Ishikawa (cell line): ENCODE measurements around the gene ENPP3.

Experiments used
- CEBPB ChIP-seq: IDR thresholded peaks from 2 replicates; pipeline ENCODE4 v1.6.1; 2012
- CREB1 ChIP-seq: IDR thresholded peaks from 2 replicates; pipeline ENCODE4 v1.6.1; 2012; ENCODE audit warnings: low read depth
- EGR1 ChIP-seq: IDR thresholded peaks from 2 replicates; pipeline ENCODE4 v1.6.1; 2012
- EP300 ChIP-seq: IDR thresholded peaks from 2 replicates; pipeline ENCODE4 v1.6.1; 2012; ENCODE audit warnings: borderline replicate concordance
- FOXM1 ChIP-seq: IDR thresholded peaks from 2 replicates; pipeline ENCODE4 v1.6.1; 2012; ENCODE audit warnings: low read depth, borderline replicate concordance
- MAX ChIP-seq: IDR thresholded peaks from 2 replicates; pipeline ENCODE4 v1.6.1; 2012
- NFIC ChIP-seq: IDR thresholded peaks from 2 replicates; pipeline ENCODE4 v1.6.1; 2012
- RAD21 ChIP-seq: IDR thresholded peaks from 2 replicates; pipeline ENCODE4 v1.6.1; 2012; ENCODE audit warnings: low read depth
- REST ChIP-seq: IDR thresholded peaks from 2 replicates; pipeline ENCODE4 v1.6.1; 2012; ENCODE audit warnings: low read depth, mild to moderate bottlenecking
- TAF1 ChIP-seq: IDR thresholded peaks from 2 replicates; pipeline ENCODE4 v1.6.1; 2012; ENCODE audit warnings: low read depth, mild to moderate bottlenecking
- TCF12 ChIP-seq: IDR thresholded peaks from 2 replicates; pipeline ENCODE4 v1.6.1; 2012; ENCODE audit warnings: low read depth
- TEAD4 ChIP-seq: IDR thresholded peaks from 2 replicates; pipeline ENCODE4 v1.6.1; 2012
- YY1 ChIP-seq: IDR thresholded peaks from 2 replicates; pipeline ENCODE4 v1.6.1; 2012; ENCODE audit warnings: low read depth
- ZBTB7A ChIP-seq: IDR thresholded peaks from 2 replicates; pipeline ENCODE4 v1.6.1; 2012; ENCODE audit warnings: low read depth

- TF ChIP-seq EP300 (no peak), MAX (no peak), CEBPB (no peak), RAD21 (no peak), TEAD4 (no peak), CREB1 (no peak), REST (no peak), EGR1 (no peak), ZBTB7A (no peak), YY1 (no peak), NFIC (no peak), TAF1 (no peak), FOXM1 (no peak), TCF12 (no peak)
Observed at GRCh38 chr6:131765081-131765803, 128.1 kb downstream of the ENPP3 start.
